Ovary (tissue), 9 donors: Measurements from ENCODE around the gene LMTK2. TPM values are rescaled to one million over a fixed set of nuclear protein-coding genes. Genes with fewer than 3 reads are reported as not detected.

ENCODE experiments used
- DNase-seq, 5 donors: peaks; one replicate each; pipeline ENCODE4 v3.0.0-alpha.2; 2019 to 2020
- H3K27ac ChIP-seq, 2 donors: fragments of 200-600 bp; one replicate each; pipeline versions ENCODE4 v1.5.1 to v1.8.0; 2019 to 2022
- H3K27me3 ChIP-seq: fragments of 200-600 bp; one replicate; pipeline ENCODE4 v1.8.0; 2022
- H3K36me3 ChIP-seq: fragments of 200-600 bp; sonication (generic); one replicate; pipeline ENCODE4 v1.5.1; 2019
- H3K4me1 ChIP-seq: one replicate; pipeline ENCODE4 v1.8.1; 2013; ENCODE audit warnings: mild to moderate bottlenecking, moderate library complexity; ENCODE audit not compliant: insufficient read depth
- H3K4me3 ChIP-seq: fragments of 200-600 bp; sonication (generic); one replicate; pipeline ENCODE4 v1.5.1; 2017
- H3K9me3 ChIP-seq, 2 donors: fragments of 200-600 bp in 1 of 2; sonication (generic) in 1 of 2; one replicate each; pipeline versions ENCODE4 v1.5.1 to v1.8.1; 2013 to 2019; ENCODE audit warnings: mild to moderate bottlenecking in 1 of 2, moderate library complexity in 1 of 2
- CTCF ChIP-seq, 3 donors: fragments of 450-650 bp in 2 of 3; fragments of 200-600 bp in 1 of 3; IDR thresholded peaks; one replicate each; pipeline versions ENCODE4 v1.5.1 to v1.8.0; 2016 to 2022; ENCODE audit warnings: antibody characterized with exemption in 3 of 3, mild to moderate bottlenecking in 1 of 3
- EP300 ChIP-seq: sonication (generic); formaldehyde crosslinking; IDR thresholded peaks from one replicate; pipeline ENCODE4 v1.6.1; 2017; ENCODE audit warnings: antibody characterized with exemption
- POLR2A ChIP-seq: fragments of 450-650 bp; IDR thresholded peaks from one replicate; pipeline ENCODE4 v1.6.1; 2017; ENCODE audit warnings: antibody characterized with exemption, mild to moderate bottlenecking, moderate library complexity
- WGBS, 3 donors: extraction: QIAGEN DNeasy Blood & Tissue Kit in 1 of 3; methylation state at CpG; one replicate each; pipeline versions ENCODE4 v1.1.5 to v1.1.7; 2013 to 2017; 5-methylcytosine and 5-hydroxymethylcytosine counted together
- intact Hi-C, 4 donors: fragments of 100-400 bp; cut with DNase I; formaldehyde crosslinking; loops; one replicate each; pipeline versions ENCODE4 v1.11.0 to v1.15.1; 2022 to 2023
- polyA plus RNA-seq, 2 donors: library from polyadenylated mRNA; stranded (reverse); fragments of 200-250 nt in 1 of 2; fragments of 350-450 nt in 1 of 2; fragmentation: Illumina TruSeq in 1 of 2; extraction: RNeasy Lipid Tissue Mini Kit (QIAGEN cat#74804) in 1 of 2; gene quantifications; one replicate each; pipeline ENCODE4 v1.2.3, GENCODE V29; 2013 to 2014
- total RNA-seq, 7 donors: library from RNA; depleted of rRNA in 2 of 7; stranded (reverse); fragments of >200 nt in 2 of 7; fragmentation: NEBNext Ultra II Directional in 3 of 7; extraction: Animal tissue kit (Norgen Biotek cat#: 25700) in 3 of 7; gene quantifications; one replicate each; pipeline versions ENCODE4 v1.1.0 to v1.2.4, GENCODE V29; 2016 to 2023
- donor health status: DM: no; HTN: no; CAD: no; lungs with moderate emphysema.
- donor health status: DM: no; HTN: no; CAD: no.
- donor health status: Bipolar disorder and iron deficiency.
- donor health status: DM: yes; HTN: yes; CAD: no.
- donor health status: DM: no; HTN: no; CAD: no.
- donor health status: DM: yes; HTN: yes; CAD: no.

LMTK2 gene
- total and polyA plus RNA-seq, 9 donors, result 4.4 to 17.1 (median 12.8) TPM

GRCh38 chr7:98186452-98187137 is 79.9 kb downstream of the LMTK2 start:
- intact Hi-C loops, result no loop called here
- Histone ChIP-seq H3K27ac (no peak overlapping the region), H3K4me3 (no peak overlapping the region), H3K9me3 (no peaks in the 10 kb centered on the region), H3K36me3 (no peaks in the 10 kb centered on the region), H3K4me1 (no peaks in the 10 kb centered on the region), H3K27me3 (no peaks in the 10 kb centered on the region)
- WGBS, 3 donors, result 71 to 83% (median 75%) methylated on average over 9 of the region's 9 CpGs
- TF ChIP-seq POLR2A, result no peak
- no peak for TF ChIP-seq CTCF (IDR thresholded peaks at IDR 0.05)
- DNase-seq, result no peak

GRCh38 chr7:98187138-98187502 is 80.5 kb downstream of the LMTK2 start:
- H3K36me3 ChIP-seq, result no peaks in the 10 kb centered on the region
- intact Hi-C loops, result no loop called here
- TF ChIP-seq POLR2A (no peak), EP300 (no peak), CTCF (IDR thresholded peaks at IDR 0.05) (no peak)
- no peaks in the 10 kb centered on the region for H3K9me3 ChIP-seq
- DNase-seq, result no peak
- no peaks in the 10 kb centered on the region for H3K4me1 ChIP-seq
- H3K27me3 ChIP-seq, result no peaks in the 10 kb centered on the region
- WGBS, 3 donors, result 51 to 85% (median 77%) methylated on average over 1 of the region's 1 CpG
- H3K27ac ChIP-seq, result no peak overlapping the region
- no peak overlapping the region for H3K4me3 ChIP-seq

- intact Hi-C loops, result no loop called here
- Histone ChIP-seq H3K9me3 (no peaks in the 10 kb centered on the region), H3K4me3 (no peak overlapping the region), H3K27ac (no peak overlapping the region), H3K4me1 (no peaks in the 10 kb centered on the region), H3K36me3 (no peaks in the 10 kb centered on the region), H3K27me3 (no peaks in the 10 kb centered on the region)
- DNase-seq, result no peak
- WGBS, 3 donors, result 95 to 100% (median 96%) methylated on average over 11 of the region's 11 CpGs
- TF ChIP-seq CTCF (IDR thresholded peaks at IDR 0.05) (no peak), EP300 (no peak), POLR2A (no peak)
Measured at GRCh38 chr7:98189559-98189958, 82.9 kb downstream of the LMTK2 start.

GRCh38 chr7:98191668-98192431 is 85.2 kb downstream of the LMTK2 start:
- TF ChIP-seq POLR2A, result no peak
- no peak for TF ChIP-seq CTCF (IDR thresholded peaks at IDR 0.05)
- no peak for TF ChIP-seq EP300
- no peak overlapping the region for H3K4me3 ChIP-seq
- H3K4me1 ChIP-seq, result no peaks in the 10 kb centered on the region
- H3K27ac ChIP-seq, result no peak overlapping the region
- H3K9me3 ChIP-seq, result no peaks in the 10 kb centered on the region
- no peaks in the 10 kb centered on the region for H3K36me3 ChIP-seq
- DNase-seq, result no peak
- intact Hi-C loops, result no loop called here
- H3K27me3 ChIP-seq, result no peaks in the 10 kb centered on the region
- 96 to 97% (median 96%) methylated on average over 32 of the region's 32 CpGs for WGBS, 3 donors
